Cortex of kidney (tissue), 1 donor: ENCODE measurements around the gene GAK.
"Not testable (repeated sequence)": the region's sequence is repeated elsewhere in the genome, so short reads cannot be mapped to it uniquely, and the experiment has no call there.

Experiments
- DNase-seq: peaks from one replicate; lab custom pipeline; 2025; lab: John Stamatoyannopoulos, UW

Gene GAK

GRCh38 chr4:952881-953573 lies 20.9 kb upstream of the GAK start:
- no peak for DNase-seq

- DNase-seq: no peak
These were observed 19.7 kb upstream of the GAK start for GRCh38 chr4:951594-952468.

GRCh38 chr4:951186-951585 lies 19.1 kb upstream of the GAK start:
- DNase-seq: no peak

DNA sequence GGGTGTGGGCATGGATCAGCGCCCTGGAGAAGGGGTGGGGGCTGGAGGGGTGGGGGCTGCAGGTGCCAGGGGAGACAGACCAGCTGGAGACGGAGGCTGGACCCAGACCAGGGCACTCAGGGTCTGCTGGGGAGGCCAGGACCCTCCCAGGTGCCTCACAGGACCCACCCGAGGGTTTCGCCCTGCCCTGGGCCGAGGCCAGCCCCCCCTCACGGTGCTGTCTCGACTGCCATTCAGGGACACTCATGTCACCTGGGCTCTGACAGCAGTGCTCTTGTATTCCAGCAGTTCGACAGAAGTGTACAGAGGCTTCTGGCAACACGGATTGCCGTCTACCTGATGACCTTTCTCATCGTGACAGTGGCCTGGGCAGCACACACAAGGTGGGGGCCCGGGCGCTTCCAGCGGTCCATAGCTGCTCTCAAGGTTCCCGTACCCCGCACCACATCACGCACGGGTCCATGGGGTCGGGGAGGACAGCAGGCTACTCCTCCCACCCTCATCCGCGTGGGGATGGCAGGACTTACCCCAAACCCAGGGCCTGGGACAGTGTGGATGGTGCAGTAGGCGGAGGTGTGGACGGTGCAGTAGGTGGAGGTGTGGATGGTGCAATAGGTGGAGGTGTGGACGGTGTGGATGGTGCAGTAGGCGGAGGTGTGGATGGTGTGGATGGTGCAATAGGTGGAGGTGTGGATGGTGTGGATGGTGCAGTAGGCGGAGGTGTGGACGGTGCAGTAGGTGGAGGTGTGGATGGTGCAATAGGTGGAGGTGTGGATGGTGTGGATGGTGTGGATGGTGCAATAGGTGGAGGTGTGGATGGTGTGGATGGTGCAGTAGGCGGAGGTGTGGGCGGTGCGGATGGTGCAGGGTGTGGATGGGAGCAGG lies 18.3 kb upstream of the GAK start:
- no peak for DNase-seq

DNA sequence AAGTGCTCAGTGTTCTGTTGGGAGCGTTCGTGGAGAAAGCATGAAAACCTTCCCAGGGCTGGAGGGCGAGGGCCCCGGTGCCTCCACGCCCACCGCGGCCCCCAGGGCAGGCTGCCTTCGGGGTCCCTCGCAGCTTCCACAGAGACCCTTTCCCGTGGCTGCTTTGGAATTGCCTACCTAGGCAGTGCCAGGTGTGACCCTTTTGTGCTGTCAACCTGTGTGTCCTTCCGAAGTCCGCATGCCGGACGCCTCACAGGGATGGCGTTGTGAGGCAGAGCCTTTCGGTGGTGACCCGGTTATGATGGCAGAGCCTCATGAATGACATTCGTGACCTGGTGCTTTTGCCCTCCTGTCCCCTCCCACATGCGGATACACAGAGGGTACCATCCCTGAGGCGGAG lies 17.5 kb upstream of the GAK start:
- no peak for DNase-seq

DNA sequence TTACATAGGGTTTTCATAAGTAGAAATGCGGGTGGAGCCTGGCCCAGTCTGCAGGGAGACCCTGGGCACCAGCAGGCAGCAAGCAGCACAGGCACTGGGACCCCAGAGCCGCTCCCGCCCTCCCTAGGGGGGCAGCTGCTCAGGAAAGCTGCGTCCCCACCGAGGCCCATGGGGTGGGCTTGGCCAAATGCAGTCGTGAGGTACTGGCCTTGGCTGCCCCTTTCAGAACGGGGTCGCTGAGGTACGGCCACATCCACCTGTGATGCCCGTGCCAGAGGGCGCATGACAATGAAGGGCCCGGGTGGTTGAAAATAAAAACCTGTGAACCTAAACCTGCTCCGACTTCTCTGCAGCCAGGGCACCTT lies 16.8 kb upstream of the GAK start:
- DNase-seq: no peak

DNA sequence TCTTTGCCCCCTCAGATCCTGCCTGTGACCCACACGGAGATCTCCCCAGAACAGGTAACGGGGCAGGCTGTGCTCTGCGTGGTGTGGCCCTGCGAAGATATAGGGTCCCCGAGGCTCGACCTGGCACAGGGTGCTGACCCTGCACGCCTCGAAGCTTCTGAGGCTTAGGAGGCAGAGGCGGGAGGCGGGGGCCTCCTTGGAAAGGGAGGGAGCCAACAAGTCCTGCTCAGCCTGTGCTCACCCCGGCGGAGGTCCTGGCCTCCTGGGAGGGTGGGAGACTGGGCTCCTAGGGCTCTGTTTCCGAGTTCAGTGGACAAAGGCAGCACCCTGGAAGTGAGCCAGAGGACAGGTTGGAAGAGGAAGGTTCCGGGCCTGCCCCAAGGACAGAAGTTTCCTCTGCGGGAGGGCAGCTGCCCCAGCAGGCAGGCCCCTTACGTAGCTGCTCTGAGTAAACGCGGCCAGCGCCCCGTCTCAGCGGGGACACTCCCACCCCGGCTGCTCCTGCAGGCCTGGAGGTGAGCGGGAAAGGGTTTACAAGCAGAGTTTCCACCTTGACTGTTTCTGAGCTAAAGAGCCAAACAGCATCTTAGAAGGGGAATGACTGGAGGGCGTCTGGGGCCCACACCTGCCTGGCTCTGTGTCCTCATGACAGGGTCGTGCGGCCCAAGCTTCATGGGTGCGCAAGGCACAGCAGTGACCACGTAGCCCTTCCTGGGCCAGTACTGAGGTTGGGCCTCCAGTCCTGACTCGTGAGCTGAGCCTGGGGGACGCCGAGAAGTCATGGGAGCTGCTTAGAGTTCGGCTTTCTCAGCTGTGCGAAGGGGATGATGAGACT lies 16.2 kb upstream of the GAK start:
- no peak for DNase-seq

DNA sequence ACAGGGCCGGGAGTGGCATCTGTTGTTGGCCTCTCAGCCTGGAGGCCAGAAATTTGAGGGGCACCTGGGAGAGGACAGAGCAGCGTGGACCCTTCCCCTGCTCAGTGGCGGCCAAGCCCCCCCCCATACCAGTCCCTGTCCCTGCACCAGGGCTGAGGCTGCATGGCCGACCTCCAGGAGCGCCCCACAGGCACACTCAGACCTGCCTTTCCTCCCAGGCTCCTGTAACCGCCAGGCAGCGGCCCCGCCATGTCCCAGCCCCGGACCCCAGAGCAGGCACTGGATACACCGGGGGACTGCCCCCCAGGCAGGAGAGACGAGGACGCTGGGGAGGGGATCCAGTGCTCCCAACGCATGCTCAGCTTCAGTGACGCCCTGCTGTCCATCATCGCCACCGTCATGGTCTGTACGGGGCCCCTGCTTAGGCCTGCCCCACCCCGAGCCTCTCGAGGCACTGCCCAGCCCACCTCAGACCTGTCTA lies 15.4 kb upstream of the GAK start:
- no peak for DNase-seq

GRCh38 chr4:946517-947471 lies 14.7 kb upstream of the GAK start:
- DNase-seq: no peak

- no peak for DNase-seq
These were observed 14.0 kb upstream of the GAK start for GRCh38 chr4:946103-946450.

- DNase-seq: no peak
These were observed 13.4 kb upstream of the GAK start for GRCh38 chr4:945274-946102.

- not testable (repeated sequence) for DNase-seq
These were observed 7.4 kb upstream of the GAK start for GRCh38 chr4:939508-939907.

- DNase-seq: no peak
These were observed 576 bp upstream of the GAK start for GRCh38 chr4:932713-933070.

DNA sequence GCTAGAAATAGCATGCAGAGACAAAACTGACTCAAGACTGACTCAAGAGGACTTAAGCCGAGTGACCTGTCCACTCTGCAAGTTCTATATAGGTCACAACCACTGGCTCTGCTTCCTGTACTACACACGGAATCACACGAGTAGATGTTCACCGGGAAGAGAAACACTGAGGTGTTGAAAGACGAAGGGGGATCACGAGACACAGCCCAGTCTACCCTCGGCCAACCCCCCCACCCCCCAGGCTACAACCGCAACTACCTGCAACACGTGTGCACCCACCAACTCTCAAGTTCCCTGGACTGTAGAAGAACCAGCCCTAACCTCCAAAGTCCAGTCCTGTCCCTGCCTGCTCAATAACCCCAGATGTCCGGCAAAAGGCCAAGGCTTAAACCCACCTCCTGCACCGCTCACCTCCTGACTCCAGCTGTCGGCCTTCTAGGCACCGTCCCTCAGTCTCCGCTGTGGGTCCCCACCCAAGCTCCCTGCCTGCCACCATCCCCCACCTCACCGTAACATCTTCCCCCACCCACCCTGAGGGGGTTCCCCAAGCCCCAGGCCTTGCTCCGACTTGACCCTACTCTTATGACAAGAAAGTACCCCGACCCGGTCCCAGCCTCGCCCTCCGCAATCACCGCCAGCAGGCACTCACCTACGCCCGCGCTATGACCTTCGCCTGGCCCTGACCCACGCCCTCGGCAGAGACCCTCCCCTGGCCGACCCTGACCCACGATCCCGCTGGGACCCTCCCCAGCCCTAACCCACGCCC lies 739 bp downstream of the GAK start:
- no peak for DNase-seq

GRCh38 chr4:930827-931193 lies 1.3 kb downstream of the GAK start:
- no peak for DNase-seq

DNA sequence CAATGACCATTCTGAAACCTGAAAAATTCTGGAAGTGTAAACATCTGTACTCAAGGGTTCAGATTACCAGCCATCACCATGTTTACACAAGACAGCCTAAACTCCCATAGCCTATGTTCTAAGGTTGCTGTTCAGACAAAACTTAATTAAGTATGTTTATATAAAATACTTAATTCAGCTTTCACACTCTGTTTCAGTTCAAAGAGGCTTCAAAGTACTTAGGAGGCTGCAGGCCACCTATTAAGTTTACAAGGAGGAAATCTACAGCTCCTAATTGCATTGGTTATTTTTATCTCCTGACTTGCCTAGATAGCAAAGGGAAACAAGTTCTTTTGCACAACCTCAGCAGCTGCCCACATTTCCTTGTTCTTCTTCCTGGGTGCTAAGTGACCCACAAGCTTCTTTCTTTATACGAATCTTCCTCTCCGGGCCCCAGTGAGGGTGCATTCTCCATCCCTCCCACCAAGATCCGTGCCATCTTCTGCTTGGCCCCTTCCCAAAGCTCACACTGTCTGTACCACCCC lies 2.0 kb downstream of the GAK start:
- no peak for DNase-seq

DNA sequence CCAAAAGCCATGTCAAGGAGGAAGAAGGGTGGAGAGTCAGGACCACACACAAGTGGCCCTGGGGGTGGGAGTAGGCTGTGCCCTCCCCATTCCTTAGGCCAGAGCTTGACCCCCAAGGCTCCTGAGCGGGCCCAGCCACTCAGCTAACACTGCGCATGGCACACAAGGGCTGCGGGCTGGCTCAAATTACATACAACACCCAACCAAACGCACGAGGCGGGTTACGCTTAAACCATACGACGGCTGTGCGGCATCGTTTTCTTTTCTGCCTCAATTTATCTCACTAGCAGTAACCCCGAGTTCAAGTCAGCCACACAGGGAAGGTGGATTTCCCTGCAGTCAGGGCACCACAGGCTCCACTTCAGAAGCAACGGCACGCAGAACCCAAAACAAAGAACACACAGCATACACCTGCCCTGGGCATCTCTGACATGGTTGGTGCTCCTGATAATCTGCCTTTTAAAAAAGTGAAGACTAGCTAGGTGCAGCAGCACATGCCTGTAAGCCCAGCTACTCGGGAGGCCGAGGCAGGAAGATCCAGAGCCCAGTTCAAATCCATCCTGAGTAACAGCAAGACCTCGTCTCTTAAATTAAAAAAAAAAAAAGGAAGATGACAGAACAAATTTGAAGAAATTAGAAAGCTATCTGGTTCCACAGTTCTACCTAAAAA lies 2.9 kb downstream of the GAK start:
- no peak for DNase-seq

- DNase-seq: not testable (repeated sequence)
These were observed 4.5 kb downstream of the GAK start for GRCh38 chr4:927566-927965.
